ENCODE data around the gene CCDC15.

- TF ChIP-seq POLR2A (IDR thresholded peaks at IDR 0.05; ENCODE audit: low read length) (no peak), GATA1 (IDR thresholded peaks at IDR 0.05; ENCODE audit: low read depth, low read length) (no peak)
Observed at GRCh38 chr11:125022551-125022950, 68.5 kb downstream of the CCDC15 start.
